Subcutaneous adipose tissue (tissue), 4 donors: Measurements from ENCODE around the gene HAAO. TPM values are rescaled to one million over a fixed set of nuclear protein-coding genes. Genes with fewer than 3 reads are reported as not detected.

Experiments
- CTCF ChIP-seq: fragments of 450-650 bp; IDR thresholded peaks from one replicate; pipeline ENCODE4 v1.5.1; 2016; ENCODE audit warnings: low read depth, mild to moderate bottlenecking, control low read depth, antibody characterized with exemption, moderate library complexity
- total RNA-seq, 4 donors: library from RNA; depleted of rRNA; stranded (reverse); fragments of >200 nt; gene quantifications; one replicate each; pipeline ENCODE4 v1.1.0, GENCODE V29; 2016

HAAO gene
- total RNA-seq, 4 donors from 2014 or later, result 1.1 to 10.2 (median 5.9) TPM

GRCh38 chr2:42764096-42764495, 28.3 kb downstream of the HAAO start, which contains the start of gene OXER1:
Gene OXER1, minus strand, starts transcription at chr2:42764135. Its CDS starts 73 bp downstream, at chr2:42764062.
- no peak for TF ChIP-seq CTCF

GRCh38 chr2:42762823-42763804, 29.3 kb downstream of the HAAO start:
- no peak for TF ChIP-seq CTCF

GRCh38 chr2:42762155-42762554, 30.2 kb downstream of the HAAO start:
- no peak for TF ChIP-seq CTCF

- no peak for TF ChIP-seq CTCF
Observed at GRCh38 chr2:42761554-42761953, 30.8 kb downstream of the HAAO start.

GRCh38 chr2:42758751-42759150, 33.6 kb downstream of the HAAO start:
- TF ChIP-seq CTCF, result no peak

- TF ChIP-seq CTCF, result no peak
Observed at GRCh38 chr2:42757981-42758740, 34.2 kb downstream of the HAAO start.

- no peak for TF ChIP-seq CTCF
Observed at GRCh38 chr2:42756966-42757513, 35.3 kb downstream of the HAAO start.
